K562 (cell line): ENCODE results near the gene IFT81. TPM values are rescaled to one million over a fixed set of nuclear protein-coding genes. Genes with fewer than 3 reads are reported as not detected.

Source experiments
- ATAC-seq: fragments of 200-7000 bp; cut with Tn5 transposase; 3 replicates; pipeline ENCODE4 v1.9.1; 2020; ENCODE audit warnings: moderate library complexity
- BruUV-seq: library from RNA; stranded (reverse); fragments of 400-500 nt; replicated peaks from 2 replicates; lab custom pipeline; 2021; lab: Mats Ljungman, UMichigan
- CTCF ChIA-PET: fragments of 300-600 bp; formaldehyde crosslinking; extraction: SDS; loops from one replicate; lab custom pipeline; 2021; ENCODE audit warnings: low intra/inter-chr PET ratio; lab: Yijun Ruan, JAX
- POLR2A ChIA-PET: fragments of 300-600, 350-650 bp; sonication (Branson Sonifier 250); formaldehyde crosslinking; extraction: SDS; loops from one replicate; lab custom pipeline; 2021; ENCODE audit warnings: antibody characterized with exemption, inconsistent platforms; lab: Yijun Ruan, JAX
- DNase-seq, 4 experiments: peaks; one replicate each; pipeline versions ENCODE4 v3.0.0 to v3.0.0-alpha.2; 2011 to 2018; ENCODE audit warnings: low spot score in 3 of 4, mixed read lengths in 3 of 4; ENCODE audit errors: extremely low read depth in 1 of 4
- FAIRE-seq: peaks from 2 replicates; lab custom pipeline; 2011; peaks lifted over from hg19 to GRCh38; lab: Jason Lieb, UNC
- H2AFZ ChIP-seq: 2 replicates; pipeline ENCODE4 v1.6.0; 2011; ENCODE audit warnings: low read depth, low read length, control low read depth, inconsistent platforms
- H3K27ac ChIP-seq: fragments of 200-600 bp; 3 replicates; pipeline ENCODE4 v1.8.0; 2011; ENCODE audit warnings: low read depth, mild to moderate bottlenecking, control low read depth, inconsistent platforms, low read length, moderate library complexity, mixed read lengths; ENCODE audit errors: extremely low read depth
- H3K27me3 ChIP-seq, 2 experiments: fragments of 300-600 bp in 1 of 2; 2 replicates in 1 of 2; 3 replicates in 1 of 2; pipeline versions ENCODE4 v1.6.0 to v1.8.0; 2011; ENCODE audit warnings: inconsistent platforms in 2 of 2, low read length in 2 of 2, mild to moderate bottlenecking in 1 of 2, mixed read lengths in 1 of 2, moderate library complexity in 1 of 2; ENCODE audit not compliant: control insufficient read depth in 2 of 2, insufficient read depth in 2 of 2
- H3K36me3 ChIP-seq: fragments of 300-600 bp; 3 replicates; pipeline ENCODE4 v1.8.0; 2011; ENCODE audit warnings: mild to moderate bottlenecking, low read length, inconsistent platforms; ENCODE audit not compliant: control insufficient read depth, insufficient read depth
- H3K4me1 ChIP-seq, 2 experiments: fragments of 200-600 bp in 1 of 2; replicated peaks in 1 of 2; 2 replicates in 1 of 2; 3 replicates in 1 of 2; pipeline versions ENCODE4 v1.5.1 to v1.8.0; 2011; ENCODE audit warnings: inconsistent platforms in 2 of 2, low read length in 2 of 2, mild to moderate bottlenecking in 1 of 2, mixed read lengths in 1 of 2, moderate library complexity in 1 of 2; ENCODE audit not compliant: control insufficient read depth in 2 of 2, insufficient read depth in 2 of 2
- H3K4me2 ChIP-seq: 2 replicates; pipeline ENCODE4 v1.6.1; 2011; ENCODE audit warnings: low read length, control low read depth, inconsistent platforms, mixed read lengths; ENCODE audit not compliant: insufficient read depth
- H3K4me3 ChIP-seq: fragments of 200-600 bp; sonication (generic), shearing (Covaris generic); 2 replicates; pipeline ENCODE4 v1.5.1; 2016; ENCODE audit warnings: control low read depth, inconsistent platforms
- H3K79me2 ChIP-seq: fragments of 200-600 bp; 3 replicates; pipeline ENCODE4 v1.8.0; 2011; ENCODE audit warnings: low read length, inconsistent platforms; ENCODE audit not compliant: control insufficient read depth, insufficient read depth
- H3K9ac ChIP-seq, 2 experiments: 2 replicates each; pipeline versions ENCODE4 v1.6.0 to v1.6.1; 2011; ENCODE audit warnings: low read depth in 2 of 2, low read length in 2 of 2, control low read depth in 1 of 2, inconsistent platforms in 1 of 2, mild to moderate bottlenecking in 1 of 2, mixed read lengths in 1 of 2; ENCODE audit not compliant: insufficient read depth in 1 of 2
- H3K9me1 ChIP-seq: one replicate; pipeline ENCODE4 v1.6.0; 2011; ENCODE audit warnings: inconsistent platforms, mild to moderate bottlenecking, low read length, moderate library complexity; ENCODE audit not compliant: control insufficient read depth, insufficient read depth
- H3K9me3 ChIP-seq: replicated peaks from 2 replicates; pipeline ENCODE4 v1.5.1; 2011; ENCODE audit warnings: low read depth, low read length, inconsistent platforms; ENCODE audit not compliant: control insufficient read depth, insufficient read depth
- H4K20me1 ChIP-seq: replicated peaks from 2 replicates; pipeline ENCODE4 v1.6.1; 2011; ENCODE audit warnings: low read length, inconsistent platforms, mixed read lengths; ENCODE audit not compliant: control insufficient read depth, insufficient read depth
- BRCA1 ChIP-seq, 2 experiments: fragments of 450-650 bp in 1 of 2; sonication (generic) in 1 of 2; formaldehyde crosslinking in 1 of 2; IDR thresholded peaks; 2 replicates each; pipeline versions ENCODE4 v1.5.0 to v1.6.1; 2017 to 2020; ENCODE audit warnings: mild to moderate bottlenecking in 1 of 2, missing genetic modification reagents in 1 of 2
- MAFF ChIP-seq: IDR thresholded peaks from 2 replicates; pipeline ENCODE4 v1.6.1; 2012; ENCODE audit warnings: low read length, improper control_type of control experiment
- MAZ ChIP-seq, 2 experiments: fragments of 450-650 bp in 1 of 2; sonication (generic) in 1 of 2; formaldehyde crosslinking; IDR thresholded peaks in 1 of 2; conservative IDR thresholded peaks in 1 of 2; 2 replicates each; pipeline versions ENCODE4 v1.4.0 to v1.5.0; 2020; ENCODE audit warnings: mild to moderate bottlenecking in 1 of 2, missing genetic modification reagents in 1 of 2
- MEF2A ChIP-seq: IDR thresholded peaks from 2 replicates; pipeline ENCODE4 v1.6.1; 2011; ENCODE audit warnings: low read depth, mild to moderate bottlenecking, low read length, moderate library complexity; ENCODE audit not compliant: control insufficient read depth
- SP1 ChIP-seq: sonication (generic); formaldehyde crosslinking; IDR thresholded peaks from 2 replicates; pipeline ENCODE4 v1.8.1; 2022; ENCODE audit warnings: mild to moderate bottlenecking, missing genetic modification reagents
- TAF15 ChIP-seq: fragments of 200-400 bp; formaldehyde crosslinking; IDR thresholded peaks from 2 replicates; pipeline ENCODE4 v1.6.1; 2017; ENCODE audit warnings: mild to moderate bottlenecking, low read depth, low read length, moderate library complexity
- ZNF175 ChIP-seq: fragments of 200-800 bp; sonication (Bioruptor generic); IDR thresholded peaks from 2 replicates; pipeline ENCODE4 v1.6.1; 2016; ENCODE audit warnings: low read depth, mild to moderate bottlenecking, missing genetic modification characterization, missing compliant biosample characterization
- ZNF561 ChIP-seq: fragments of 450-650 bp; formaldehyde crosslinking; conservative IDR thresholded peaks from 2 replicates; pipeline ENCODE4 v1.4.0; 2020; ENCODE audit warnings: mild to moderate bottlenecking, moderate library complexity
- WGBS: fragments of 100-300 bp; shearing (Covaris generic); methylation state at CpG from one replicate; pipeline ENCODE4 v1.1.6; 2016; ENCODE audit warnings: low coverage, mixed read lengths; ENCODE audit not compliant: insufficient coverage; ENCODE audit errors: missing lambda C conversion rate; 5-methylcytosine and 5-hydroxymethylcytosine counted together
- in situ Hi-C: fragments of 300-500 bp; cut with MboI; formaldehyde crosslinking; loops from 4 replicates; pipeline ENCODE4 v1.15.0; 2018; ENCODE audit warnings: inconsistent platforms, mixed read lengths
- intact Hi-C: fragments of 100-400 bp; cut with micrococcal nuclease; formaldehyde crosslinking; loops from 2 replicates; pipeline ENCODE4 v1.14.2; 2022
- polyA plus RNA-seq, 8 experiments: library from polyadenylated mRNA; depleted of rRNA in 4 of 8; stranded (reverse) in 5 of 8; unstranded in 3 of 8; fragments of >200 nt; fragmentation: Nextera tagmentation in 2 of 8; fragmentation: Illumina TruSeq in 1 of 8; extraction: Ambion mirVana in 2 of 8; extraction: Trizol in 1 of 8; gene quantifications; 2 replicates each; pipeline versions ENCODE4 v1.2.1 to v1.2.3, GENCODE V29; 2011 to 2014; ENCODE audit warnings: inconsistent platforms in 1 of 8, missing spikeins in 1 of 8
- total RNA-seq, 7 experiments: library from RNA; depleted of rRNA in 6 of 7; stranded (reverse); fragments of >200 nt in 6 of 7; fragmentation: Illumina TruSeq in 2 of 7; extraction: Trizol in 2 of 7; gene quantifications; 2 replicates each; pipeline versions ENCODE4 v1.2.1 to v1.2.3, GENCODE V29; 2011 to 2021; ENCODE audit warnings: low replicate concordance in 1 of 7

The IFT81 gene
- total and polyA plus RNA-seq, 9 of the 15 experiments (the other 6 are each of a cell fraction or from before 2014, with no cell fraction given), result 2.8 to 11.9 (median 7.9) TPM

- no peak overlapping the region for H3K9ac ChIP-seq
- no peaks in the 10 kb centered on the region for H3K9me3 ChIP-seq
- TF ChIP-seq MAZ (CRISPR knock-in tag; conservative IDR thresholded peaks at IDR 0.05 in 1 of 2, IDR thresholded peaks at IDR 0.05 in 1 of 2), result no peak
- TF ChIP-seq ZNF561 (CRISPR knock-in tag), result no peak
- no peak for TF ChIP-seq BRCA1 (IDR thresholded peaks at IDR 0.05)
- no peak for TF ChIP-seq BRCA1 (CRISPR knock-in tag; IDR thresholded peaks at IDR 0.05)
- TF ChIP-seq TAF15, result no peak
- no peak for TF ChIP-seq ZNF175
- TF ChIP-seq SP1, result no peak
- no peak for TF ChIP-seq MAFF
- no peak for TF ChIP-seq MEF2A
- FAIRE-seq (no peak), DNase-seq (no peak), ATAC-seq (no peak)
- no peaks in the 10 kb centered on the region for H4K20me1 ChIP-seq
- CTCF ChIA-PET, result no interaction called here
- in situ Hi-C loops, result no loop called here
- no peaks in the 10 kb centered on the region for H3K27me3 ChIP-seq
- no TSS peak for BruUV-seq
- no peaks in the 10 kb centered on the region for H3K4me1 ChIP-seq
- intact Hi-C loops, result loop anchor here (5.0 kb wide), 1 partner anchor 53 kb away; the partner anchor contains the start of gene ATP2A2
- POLR2A ChIA-PET, result no interaction called here
- no peaks in the 10 kb centered on the region for H3K79me2 ChIP-seq
- 52% methylated on average over 4 of the region's 4 CpGs for WGBS
- H3K4me2 ChIP-seq, result no peak overlapping the region
- H3K4me3 ChIP-seq, result no peak overlapping the region
- H3K27ac ChIP-seq, result no peak overlapping the region
- H2AFZ ChIP-seq, result no peak overlapping the region
- H3K36me3 ChIP-seq, result no peaks in the 10 kb centered on the region
- H3K9me1 ChIP-seq, result no peaks in the 10 kb centered on the region
Measured at GRCh38 chr12:110229409-110229808, 105.3 kb downstream of the IFT81 start.
